Neural progenitor cell (in vitro differentiated cells): ENCODE data around the gene PP2D1. TPM values are rescaled to one million over a fixed set of nuclear protein-coding genes. Genes with fewer than 3 reads are reported as not detected.

Experiments
- DNase-seq: peaks from one replicate; pipeline ENCODE4 v3.0.0-alpha.2; 2016; ENCODE audit warnings: low spot score
- H2AFZ ChIP-seq: fragments of 200-600 bp; sonication (generic); replicated peaks from 2 replicates; pipeline ENCODE4 v1.6.1; 2016; ENCODE audit warnings: antibody characterized with exemption
- H3F3A ChIP-seq: fragments of 200-600 bp; sonication (generic); 2 replicates; pipeline ENCODE4 v1.6.1; 2016; ENCODE audit warnings: antibody characterized with exemption, low read depth
- H3K27ac ChIP-seq: fragments of 200-600 bp; sonication (generic); 2 replicates; pipeline ENCODE4 v1.5.1; 2016; ENCODE audit warnings: mild to moderate bottlenecking
- H3K27me3 ChIP-seq: fragments of 200-600 bp; sonication (generic); 2 replicates; pipeline ENCODE4 v1.6.1; 2016; ENCODE audit warnings: mild to moderate bottlenecking, moderate library complexity
- H3K36me3 ChIP-seq: fragments of 200-600 bp; sonication (generic); 2 replicates; pipeline ENCODE4 v1.5.1; 2016
- H3K4me1 ChIP-seq: fragments of 200-600 bp; sonication (generic); 2 replicates; pipeline ENCODE4 v1.6.1; 2016; ENCODE audit warnings: mixed run types
- H3K4me2 ChIP-seq: fragments of 200-600 bp; sonication (generic); 2 replicates; pipeline ENCODE4 v1.6.1; 2016
- H3K4me3 ChIP-seq: fragments of 200-600 bp; sonication (generic); 2 replicates; pipeline ENCODE4 v1.5.1; 2016
- H3K79me2 ChIP-seq: fragments of 200-600 bp; sonication (generic); 2 replicates; pipeline ENCODE4 v1.6.1; 2016; ENCODE audit warnings: low read depth
- H3K9ac ChIP-seq: fragments of 200-600 bp; sonication (generic); 2 replicates; pipeline ENCODE4 v1.6.1; 2016
- H3K9me3 ChIP-seq: fragments of 200-600 bp; sonication (generic); 2 replicates; pipeline ENCODE4 v1.5.1; 2016; ENCODE audit warnings: low read depth
- H4K20me1 ChIP-seq: fragments of 200-600 bp; sonication (generic); 2 replicates; pipeline ENCODE4 v1.6.1; 2016; ENCODE audit warnings: low read depth
- H3K27ac Mint-ChIP-seq: 3 replicates; pipeline ENCODE4 v1.8.0; 2021; ENCODE audit warnings: mixed read lengths
- H3K27me3 Mint-ChIP-seq: 2 replicates; pipeline ENCODE4 v1.8.0; 2022; ENCODE audit warnings: low read depth, mild to moderate bottlenecking, inconsistent platforms, moderate library complexity, mixed read lengths; ENCODE audit not compliant: insufficient read depth
- H3K36me3 Mint-ChIP-seq: 3 replicates; pipeline ENCODE4 v1.8.0; 2021; ENCODE audit warnings: mixed read lengths
- H3K4me1 Mint-ChIP-seq: 3 replicates; pipeline ENCODE4 v1.8.0; 2021; ENCODE audit warnings: mixed read lengths
- H3K4me3 Mint-ChIP-seq: 3 replicates; pipeline ENCODE4 v1.8.0; 2021; ENCODE audit warnings: mild to moderate bottlenecking, moderate library complexity, mixed read lengths
- H3K9me3 Mint-ChIP-seq: 3 replicates; pipeline ENCODE4 v1.8.0; 2020; ENCODE audit warnings: mixed read lengths
- CTCF ChIP-seq: fragments of 200-600 bp; sonication (generic); IDR thresholded peaks from 2 replicates; pipeline ENCODE4 v1.5.1; 2017; ENCODE audit warnings: antibody characterized with exemption, mild to moderate bottlenecking
- EZH2 ChIP-seq: fragments of 200-600 bp; sonication (generic); IDR thresholded peaks from 2 replicates; pipeline ENCODE4 v1.6.1; 2017; ENCODE audit warnings: antibody characterized with exemption, mild to moderate bottlenecking, moderate library complexity
- EZH2phosphoT487 ChIP-seq: fragments of 200-600 bp; sonication (generic); IDR thresholded peaks from 2 replicates; pipeline ENCODE4 v1.6.1; 2017; ENCODE audit warnings: antibody characterized with exemption
- small RNA-seq: library from RNA; depleted of rRNA; stranded (forward); fragments of <200 nt; gene quantifications from one replicate; pipeline ENCODE3, GENCODE V24; 2015
- total RNA-seq: library from RNA; depleted of rRNA; stranded (reverse); fragments of >200 nt; gene quantifications from 2 replicates; pipeline ENCODE4 v1.2.3, GENCODE V29; 2015; ENCODE audit warnings: low replicate concordance

PP2D1 gene
- total RNA-seq, 1 donor from 2014 or later = not detected

GRCh38 chr3:19940643-19941042 lies 71.4 kb downstream of the PP2D1 start:
- H3K36me3 ChIP-seq = no peaks in the 10 kb centered on the region
- no peak overlapping the region for H3K9ac ChIP-seq
- no peak for DNase-seq
- H2AFZ ChIP-seq = no peak overlapping the region
- H3K36me3 Mint-ChIP-seq = peaks cover 3% of the 10 kb centered on the region
- H3K4me3 Mint-ChIP-seq = no peak overlapping the region
- H3F3A ChIP-seq = no peaks in the 10 kb centered on the region
- peak overlapping the region; percentile 19 for H3K27ac Mint-ChIP-seq
- no peaks in the 10 kb centered on the region for H3K4me1 ChIP-seq
- H3K9me3 ChIP-seq = no peaks in the 10 kb centered on the region
- H3K4me2 ChIP-seq = no peak overlapping the region
- no peak overlapping the region for H3K27ac ChIP-seq
- H3K4me3 ChIP-seq = no peak overlapping the region
- no peaks in the 10 kb centered on the region for H3K4me1 Mint-ChIP-seq
- no peak for TF ChIP-seq EZH2
- no peak for TF ChIP-seq EZH2phosphoT487
- no peak for TF ChIP-seq CTCF
- peaks cover 2% of the 10 kb centered on the region for H3K27me3 Mint-ChIP-seq
- H3K9me3 Mint-ChIP-seq = peaks cover 4% of the 10 kb centered on the region
- H3K27me3 ChIP-seq = no peaks in the 10 kb centered on the region
- no peaks in the 10 kb centered on the region for H4K20me1 ChIP-seq
- H3K79me2 ChIP-seq = no peaks in the 10 kb centered on the region

- Histone ChIP-seq H4K20me1 (no peaks in the 10 kb centered on the region), H3F3A (no peaks in the 10 kb centered on the region), H3K4me2 (no peak overlapping the region), H3K36me3 (no peaks in the 10 kb centered on the region), H2AFZ (no peak overlapping the region), H3K9ac (no peak overlapping the region), H3K4me1 (peaks cover 6% of the 10 kb centered on the region), H3K27me3 (no peaks in the 10 kb centered on the region), H3K79me2 (no peaks in the 10 kb centered on the region), H3K4me3 (no peak overlapping the region), H3K9me3 (no peaks in the 10 kb centered on the region), H3K27ac (no peak overlapping the region)
- no peak overlapping the region for H3K4me3 Mint-ChIP-seq
- peaks cover 4% of the 10 kb centered on the region for H3K9me3 Mint-ChIP-seq
- H3K27me3 Mint-ChIP-seq = peaks cover 2% of the 10 kb centered on the region
- H3K4me1 Mint-ChIP-seq = peaks cover 7% of the 10 kb centered on the region
- H3K27ac Mint-ChIP-seq = no peak overlapping the region
- TF ChIP-seq CTCF (no peak), EZH2phosphoT487 (no peak), EZH2 (no peak)
- peaks cover 2% of the 10 kb centered on the region for H3K36me3 Mint-ChIP-seq
- DNase-seq = no peak
Measured at GRCh38 chr3:19938295-19938627, 73.8 kb downstream of the PP2D1 start.

GRCh38 chr3:19937459-19938294 lies 74.4 kb downstream of the PP2D1 start:
- H3K27ac Mint-ChIP-seq = no peak overlapping the region
- no peak for TF ChIP-seq CTCF
- no peak for TF ChIP-seq EZH2phosphoT487
- no peak for TF ChIP-seq EZH2
- peaks cover 7% of the 10 kb centered on the region for H3K4me1 Mint-ChIP-seq
- no peaks in the 10 kb centered on the region for H3K36me3 Mint-ChIP-seq
- H3K4me3 ChIP-seq = no peak overlapping the region
- H3K27me3 ChIP-seq = no peaks in the 10 kb centered on the region
- peaks cover 2% of the 10 kb centered on the region for H3K27me3 Mint-ChIP-seq
- no peak overlapping the region for H3K27ac ChIP-seq
- H3K4me3 Mint-ChIP-seq = no peak overlapping the region
- H3K9me3 ChIP-seq = no peaks in the 10 kb centered on the region
- peaks cover 2% of the 10 kb centered on the region for H3K9me3 Mint-ChIP-seq
- peaks cover 6% of the 10 kb centered on the region for H3K4me1 ChIP-seq
- H3K36me3 ChIP-seq = no peaks in the 10 kb centered on the region
- no peak overlapping the region for H3K9ac ChIP-seq
- no peaks in the 10 kb centered on the region for H3F3A ChIP-seq
- no peak for DNase-seq
- H4K20me1 ChIP-seq = no peaks in the 10 kb centered on the region
- H2AFZ ChIP-seq = no peak overlapping the region
- no peaks in the 10 kb centered on the region for H3K79me2 ChIP-seq
- no peak overlapping the region for H3K4me2 ChIP-seq

Small RNAs within 50 kb of the gene (small RNA-seq; reads per million reads assigned to genes)
- gene RNU4-85P = not detected
- gene RPL39P18 = not detected

Other genes with a start within 250 kb of the PP2D1 start
- 1.7 and 2.0 TPM in 2 replicates for gene EFHB, start 78.0 kb downstream of the PP2D1 start, total RNA-seq
- 60.5 and 96.3 TPM in 2 replicates for gene RAB5A, start 65.2 kb downstream of the PP2D1 start, total RNA-seq
- 11.4 and 21.6 TPM in 2 replicates for gene KAT2B, start 28.2 kb upstream of the PP2D1 start, total RNA-seq
- 48.2 and 59.2 TPM in 2 replicates for gene SGO1, start 173.9 kb upstream of the PP2D1 start, total RNA-seq